K562 (cell line): Measurements from ENCODE around the gene GPR15. TPM values are rescaled to one million over a fixed set of nuclear protein-coding genes. Genes with fewer than 3 reads are reported as not detected.

Source experiments
- ATAC-seq: fragments of 200-7000 bp; cut with Tn5 transposase; 3 replicates; pipeline ENCODE4 v1.9.1; 2020; ENCODE audit warnings: moderate library complexity
- BruUV-seq: library from RNA; stranded (reverse); fragments of 400-500 nt; replicated peaks from 2 replicates; lab custom pipeline; 2021; lab: Mats Ljungman, UMichigan
- CTCF ChIA-PET: fragments of 300-600 bp; formaldehyde crosslinking; extraction: SDS; loops from one replicate; lab custom pipeline; 2021; ENCODE audit warnings: low intra/inter-chr PET ratio; lab: Yijun Ruan, JAX
- POLR2A ChIA-PET: fragments of 300-600, 350-650 bp; sonication (Branson Sonifier 250); formaldehyde crosslinking; extraction: SDS; loops from one replicate; lab custom pipeline; 2021; ENCODE audit warnings: antibody characterized with exemption, inconsistent platforms; lab: Yijun Ruan, JAX
- DNase-seq, 4 experiments: peaks; one replicate each; pipeline versions ENCODE4 v3.0.0 to v3.0.0-alpha.2; 2011 to 2018; ENCODE audit warnings: low spot score in 3 of 4, mixed read lengths in 3 of 4; ENCODE audit errors: extremely low read depth in 1 of 4
- FAIRE-seq: peaks from 2 replicates; lab custom pipeline; 2011; peaks lifted over from hg19 to GRCh38; lab: Jason Lieb, UNC
- H2AFZ ChIP-seq: 2 replicates; pipeline ENCODE4 v1.6.0; 2011; ENCODE audit warnings: low read depth, low read length, control low read depth, inconsistent platforms
- H3K27ac ChIP-seq: fragments of 200-600 bp; 3 replicates; pipeline ENCODE4 v1.8.0; 2011; ENCODE audit warnings: low read depth, mild to moderate bottlenecking, control low read depth, inconsistent platforms, low read length, moderate library complexity, mixed read lengths; ENCODE audit errors: extremely low read depth
- H3K27me3 ChIP-seq, 2 experiments: fragments of 300-600 bp in 1 of 2; 2 replicates in 1 of 2; 3 replicates in 1 of 2; pipeline versions ENCODE4 v1.6.0 to v1.8.0; 2011; ENCODE audit warnings: inconsistent platforms in 2 of 2, low read length in 2 of 2, mild to moderate bottlenecking in 1 of 2, mixed read lengths in 1 of 2, moderate library complexity in 1 of 2; ENCODE audit not compliant: control insufficient read depth in 2 of 2, insufficient read depth in 2 of 2
- H3K36me3 ChIP-seq: fragments of 300-600 bp; 3 replicates; pipeline ENCODE4 v1.8.0; 2011; ENCODE audit warnings: mild to moderate bottlenecking, low read length, inconsistent platforms; ENCODE audit not compliant: control insufficient read depth, insufficient read depth
- H3K4me1 ChIP-seq, 2 experiments: fragments of 200-600 bp in 1 of 2; replicated peaks in 1 of 2; 2 replicates in 1 of 2; 3 replicates in 1 of 2; pipeline versions ENCODE4 v1.5.1 to v1.8.0; 2011; ENCODE audit warnings: inconsistent platforms in 2 of 2, low read length in 2 of 2, mild to moderate bottlenecking in 1 of 2, mixed read lengths in 1 of 2, moderate library complexity in 1 of 2; ENCODE audit not compliant: control insufficient read depth in 2 of 2, insufficient read depth in 2 of 2
- H3K4me2 ChIP-seq: 2 replicates; pipeline ENCODE4 v1.6.1; 2011; ENCODE audit warnings: low read length, control low read depth, inconsistent platforms, mixed read lengths; ENCODE audit not compliant: insufficient read depth
- H3K4me3 ChIP-seq: fragments of 200-600 bp; sonication (generic), shearing (Covaris generic); 2 replicates; pipeline ENCODE4 v1.5.1; 2016; ENCODE audit warnings: control low read depth, inconsistent platforms
- H3K79me2 ChIP-seq: fragments of 200-600 bp; 3 replicates; pipeline ENCODE4 v1.8.0; 2011; ENCODE audit warnings: low read length, inconsistent platforms; ENCODE audit not compliant: control insufficient read depth, insufficient read depth
- H3K9ac ChIP-seq, 2 experiments: 2 replicates each; pipeline versions ENCODE4 v1.6.0 to v1.6.1; 2011; ENCODE audit warnings: low read depth in 2 of 2, low read length in 2 of 2, control low read depth in 1 of 2, inconsistent platforms in 1 of 2, mild to moderate bottlenecking in 1 of 2, mixed read lengths in 1 of 2; ENCODE audit not compliant: insufficient read depth in 1 of 2
- H3K9me1 ChIP-seq: one replicate; pipeline ENCODE4 v1.6.0; 2011; ENCODE audit warnings: inconsistent platforms, mild to moderate bottlenecking, low read length, moderate library complexity; ENCODE audit not compliant: control insufficient read depth, insufficient read depth
- H3K9me3 ChIP-seq: replicated peaks from 2 replicates; pipeline ENCODE4 v1.5.1; 2011; ENCODE audit warnings: low read depth, low read length, inconsistent platforms; ENCODE audit not compliant: control insufficient read depth, insufficient read depth
- H4K20me1 ChIP-seq: replicated peaks from 2 replicates; pipeline ENCODE4 v1.6.1; 2011; ENCODE audit warnings: low read length, inconsistent platforms, mixed read lengths; ENCODE audit not compliant: control insufficient read depth, insufficient read depth
- CAMTA2 ChIP-seq: fragments of 250-450 bp; sonication (Bioruptor Pico); conservative IDR thresholded peaks from 2 replicates; pipeline ENCODE4 v1.5.1; 2022
- DACH1 ChIP-seq: fragments of 450-650 bp; IDR thresholded peaks from 2 replicates; pipeline ENCODE4 v1.6.1; 2018; ENCODE audit not compliant: partially characterized antibody
- DDX20 ChIP-seq: fragments of 450-650 bp; IDR thresholded peaks from 2 replicates; pipeline ENCODE4 v1.6.1; 2016; ENCODE audit warnings: missing genetic modification characterization, low read depth, mild to moderate bottlenecking, missing compliant biosample characterization, moderate library complexity
- DNMT1 ChIP-seq: fragments of 450-650 bp; IDR thresholded peaks from 2 replicates; pipeline ENCODE4 v1.6.1; 2016; ENCODE audit warnings: antibody characterized with exemption, mild to moderate bottlenecking
- JUND ChIP-seq, 2 experiments: IDR thresholded peaks; 2 replicates in 1 of 2; 3 replicates in 1 of 2; pipeline ENCODE4 v1.6.1; 2011; ENCODE audit warnings: borderline replicate concordance in 2 of 2, low read depth in 2 of 2, low read length in 2 of 2, improper control_type of control experiment in 1 of 2, missing biosample characterization in 1 of 2, missing genetic modification characterization in 1 of 2, missing genetic modification reagents in 1 of 2
- TAF7 ChIP-seq: fragments of 450-650 bp; IDR thresholded peaks from 2 replicates; pipeline ENCODE4 v1.6.1; 2016; ENCODE audit warnings: missing genetic modification characterization, missing compliant biosample characterization
- ZFPM2 ChIP-seq: fragments of 250-450 bp; sonication (Bioruptor Pico); IDR thresholded peaks from 2 replicates; pipeline ENCODE4 v1.5.1; 2022; ENCODE audit warnings: mild to moderate bottlenecking
- WGBS: fragments of 100-300 bp; shearing (Covaris generic); methylation state at CpG from one replicate; pipeline ENCODE4 v1.1.6; 2016; ENCODE audit warnings: low coverage, mixed read lengths; ENCODE audit not compliant: insufficient coverage; ENCODE audit errors: missing lambda C conversion rate; 5-methylcytosine and 5-hydroxymethylcytosine counted together
- in situ Hi-C: fragments of 300-500 bp; cut with MboI; formaldehyde crosslinking; loops from 4 replicates; pipeline ENCODE4 v1.15.0; 2018; ENCODE audit warnings: inconsistent platforms, mixed read lengths
- intact Hi-C: fragments of 100-400 bp; cut with micrococcal nuclease; formaldehyde crosslinking; loops from 2 replicates; pipeline ENCODE4 v1.14.2; 2022
- polyA plus RNA-seq, 8 experiments: library from polyadenylated mRNA; depleted of rRNA in 4 of 8; stranded (reverse) in 5 of 8; unstranded in 3 of 8; fragments of >200 nt; fragmentation: Nextera tagmentation in 2 of 8; fragmentation: Illumina TruSeq in 1 of 8; extraction: Ambion mirVana in 2 of 8; extraction: Trizol in 1 of 8; gene quantifications; 2 replicates each; pipeline versions ENCODE4 v1.2.1 to v1.2.3, GENCODE V29; 2011 to 2014; ENCODE audit warnings: inconsistent platforms in 1 of 8, missing spikeins in 1 of 8
- total RNA-seq, 7 experiments: library from RNA; depleted of rRNA in 6 of 7; stranded (reverse); fragments of >200 nt in 6 of 7; fragmentation: Illumina TruSeq in 2 of 7; extraction: Trizol in 2 of 7; gene quantifications; 2 replicates each; pipeline versions ENCODE4 v1.2.1 to v1.2.3, GENCODE V29; 2011 to 2021; ENCODE audit warnings: low replicate concordance in 1 of 7
- TF ChIP-seq, protein P1 (sequence below): sonication (generic); formaldehyde crosslinking; IDR thresholded peaks from 2 replicates; pipeline ENCODE4 v1.8.1; 2023; ENCODE audit warnings: missing genetic modification reagents, mild to moderate bottlenecking, borderline replicate concordance
- TF ChIP-seq, protein P2 (sequence below): fragments of 450-650 bp; IDR thresholded peaks from 2 replicates; pipeline ENCODE4 v1.6.1; 2016; ENCODE audit warnings: mild to moderate bottlenecking
- TF ChIP-seq, protein P3 (sequence below): fragments of 450-650 bp; conservative IDR thresholded peaks from 2 replicates; pipeline ENCODE4 v1.6.1; 2016; ENCODE audit warnings: missing genetic modification characterization, low read depth, mild to moderate bottlenecking, control low read depth, missing compliant biosample characterization

The GPR15 gene
- total and polyA plus RNA-seq, 9 of the 15 experiments (the other 6 are each of a cell fraction or from before 2014, with no cell fraction given), result 0.13 TPM; not detected in 8

DNA sequence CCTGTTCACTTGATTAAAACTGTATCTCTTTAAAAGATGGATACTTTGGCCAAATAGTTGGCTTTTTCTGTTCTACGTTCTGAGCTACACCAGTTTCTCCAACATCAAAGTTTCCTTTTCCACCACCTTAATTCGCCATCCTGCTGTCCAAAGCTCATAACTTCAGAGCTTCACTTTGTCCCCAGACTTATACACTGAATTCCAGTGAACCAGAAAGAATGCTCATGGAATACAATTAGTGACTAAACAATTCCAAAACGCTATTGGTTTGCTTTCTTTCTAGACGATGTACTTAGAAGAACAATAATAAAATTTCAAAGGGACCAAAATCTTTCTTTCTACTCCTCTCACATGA, 23.2 kb downstream of the GPR15 start:
- CTCF ChIA-PET, result no interaction called here
- no peak for FAIRE-seq
- Histone ChIP-seq H3K27ac (no peak overlapping the region), H3K4me2 (no peak overlapping the region), H3K27me3 (no peaks in the 10 kb centered on the region), H3K9me3 (no peaks in the 10 kb centered on the region), H3K9me1 (no peaks in the 10 kb centered on the region), H3K4me1 (peaks cover 4 to 37% of the 10 kb centered on the region in 2 experiments), H4K20me1 (no peaks in the 10 kb centered on the region), H3K4me3 (no peak overlapping the region), H2AFZ (no peak overlapping the region; the same call in 1 of the 2 replicates), H3K79me2 (no peaks in the 10 kb centered on the region), H3K36me3 (no peaks in the 10 kb centered on the region; the same call in 2 of the 3 replicates), H3K9ac (no peak overlapping the region)
- no peak for TF ChIP-seq DACH1
- no peak for TF ChIP-seq JUND (IDR thresholded peaks at IDR 0.05; ENCODE audit: borderline replicate concordance, low read depth, low read length)
- no peak for TF ChIP-seq JUND (tag; IDR thresholded peaks at IDR 0.05; ENCODE audit: borderline replicate concordance, low read depth, low read length)
- TF ChIP-seq DNMT1, result no peak
- TF ChIP-seq TAF7 (tag), result no peak
- no peak for TF ChIP-seq ZFPM2 (CRISPR knock-in tag)
- TF ChIP-seq, protein P1, sequence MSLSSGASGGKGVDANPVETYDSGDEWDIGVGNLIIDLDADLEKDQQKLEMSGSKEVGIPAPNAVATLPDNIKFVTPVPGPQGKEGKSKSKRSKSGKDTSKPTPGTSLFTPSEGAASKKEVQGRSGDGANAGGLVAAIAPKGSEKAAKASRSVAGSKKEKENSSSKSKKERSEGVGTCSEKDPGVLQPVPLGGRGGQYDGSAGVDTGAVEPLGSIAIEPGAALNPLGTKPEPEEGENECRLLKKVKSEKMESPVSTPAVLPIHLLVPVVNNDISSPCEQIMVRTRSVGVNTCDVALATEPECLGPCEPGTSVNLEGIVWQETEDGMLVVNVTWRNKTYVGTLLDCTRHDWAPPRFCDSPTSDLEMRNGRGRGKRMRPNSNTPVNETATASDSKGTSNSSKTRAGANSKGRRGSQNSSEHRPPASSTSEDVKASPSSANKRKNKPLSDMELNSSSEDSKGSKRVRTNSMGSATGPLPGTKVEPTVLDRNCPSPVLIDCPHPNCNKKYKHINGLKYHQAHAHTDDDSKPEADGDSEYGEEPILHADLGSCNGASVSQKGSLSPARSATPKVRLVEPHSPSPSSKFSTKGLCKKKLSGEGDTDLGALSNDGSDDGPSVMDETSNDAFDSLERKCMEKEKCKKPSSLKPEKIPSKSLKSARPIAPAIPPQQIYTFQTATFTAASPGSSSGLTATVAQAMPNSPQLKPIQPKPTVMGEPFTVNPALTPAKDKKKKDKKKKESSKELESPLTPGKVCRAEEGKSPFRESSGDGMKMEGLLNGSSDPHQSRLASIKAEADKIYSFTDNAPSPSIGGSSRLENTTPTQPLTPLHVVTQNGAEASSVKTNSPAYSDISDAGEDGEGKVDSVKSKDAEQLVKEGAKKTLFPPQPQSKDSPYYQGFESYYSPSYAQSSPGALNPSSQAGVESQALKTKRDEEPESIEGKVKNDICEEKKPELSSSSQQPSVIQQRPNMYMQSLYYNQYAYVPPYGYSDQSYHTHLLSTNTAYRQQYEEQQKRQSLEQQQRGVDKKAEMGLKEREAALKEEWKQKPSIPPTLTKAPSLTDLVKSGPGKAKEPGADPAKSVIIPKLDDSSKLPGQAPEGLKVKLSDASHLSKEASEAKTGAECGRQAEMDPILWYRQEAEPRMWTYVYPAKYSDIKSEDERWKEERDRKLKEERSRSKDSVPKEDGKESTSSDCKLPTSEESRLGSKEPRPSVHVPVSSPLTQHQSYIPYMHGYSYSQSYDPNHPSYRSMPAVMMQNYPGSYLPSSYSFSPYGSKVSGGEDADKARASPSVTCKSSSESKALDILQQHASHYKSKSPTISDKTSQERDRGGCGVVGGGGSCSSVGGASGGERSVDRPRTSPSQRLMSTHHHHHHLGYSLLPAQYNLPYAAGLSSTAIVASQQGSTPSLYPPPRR (CRISPR knock-in tag), result no peak
- TF ChIP-seq, protein P2, sequence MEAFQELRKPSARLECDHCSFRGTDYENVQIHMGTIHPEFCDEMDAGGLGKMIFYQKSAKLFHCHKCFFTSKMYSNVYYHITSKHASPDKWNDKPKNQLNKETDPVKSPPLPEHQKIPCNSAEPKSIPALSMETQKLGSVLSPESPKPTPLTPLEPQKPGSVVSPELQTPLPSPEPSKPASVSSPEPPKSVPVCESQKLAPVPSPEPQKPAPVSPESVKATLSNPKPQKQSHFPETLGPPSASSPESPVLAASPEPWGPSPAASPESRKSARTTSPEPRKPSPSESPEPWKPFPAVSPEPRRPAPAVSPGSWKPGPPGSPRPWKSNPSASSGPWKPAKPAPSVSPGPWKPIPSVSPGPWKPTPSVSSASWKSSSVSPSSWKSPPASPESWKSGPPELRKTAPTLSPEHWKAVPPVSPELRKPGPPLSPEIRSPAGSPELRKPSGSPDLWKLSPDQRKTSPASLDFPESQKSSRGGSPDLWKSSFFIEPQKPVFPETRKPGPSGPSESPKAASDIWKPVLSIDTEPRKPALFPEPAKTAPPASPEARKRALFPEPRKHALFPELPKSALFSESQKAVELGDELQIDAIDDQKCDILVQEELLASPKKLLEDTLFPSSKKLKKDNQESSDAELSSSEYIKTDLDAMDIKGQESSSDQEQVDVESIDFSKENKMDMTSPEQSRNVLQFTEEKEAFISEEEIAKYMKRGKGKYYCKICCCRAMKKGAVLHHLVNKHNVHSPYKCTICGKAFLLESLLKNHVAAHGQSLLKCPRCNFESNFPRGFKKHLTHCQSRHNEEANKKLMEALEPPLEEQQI, result no peak
- no peak for TF ChIP-seq DDX20 (tag)
- no peak for TF ChIP-seq CAMTA2
- TF ChIP-seq, protein P3, sequence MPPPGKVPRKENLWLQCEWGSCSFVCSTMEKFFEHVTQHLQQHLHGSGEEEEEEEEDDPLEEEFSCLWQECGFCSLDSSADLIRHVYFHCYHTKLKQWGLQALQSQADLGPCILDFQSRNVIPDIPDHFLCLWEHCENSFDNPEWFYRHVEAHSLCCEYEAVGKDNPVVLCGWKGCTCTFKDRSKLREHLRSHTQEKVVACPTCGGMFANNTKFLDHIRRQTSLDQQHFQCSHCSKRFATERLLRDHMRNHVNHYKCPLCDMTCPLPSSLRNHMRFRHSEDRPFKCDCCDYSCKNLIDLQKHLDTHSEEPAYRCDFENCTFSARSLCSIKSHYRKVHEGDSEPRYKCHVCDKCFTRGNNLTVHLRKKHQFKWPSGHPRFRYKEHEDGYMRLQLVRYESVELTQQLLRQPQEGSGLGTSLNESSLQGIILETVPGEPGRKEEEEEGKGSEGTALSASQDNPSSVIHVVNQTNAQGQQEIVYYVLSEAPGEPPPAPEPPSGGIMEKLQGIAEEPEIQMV (tag), result no peak
- intact Hi-C loops, result no loop called here
- POLR2A ChIA-PET, result no interaction called here
- no peak for DNase-seq
- ATAC-seq, result no peak
- 57% methylated on average over 3 of the region's 4 CpGs for WGBS
- in situ Hi-C loops, result no loop called here
- no TSS peak for BruUV-seq
